HG03460 (cell line): ENCODE data around the gene PCDHA1.

Experiments
- ATAC-seq: cut with Tn5 transposase; IDR thresholded peaks from one replicate; pipeline ENCODE4 v1.9.1; 2021; ENCODE audit not compliant: unreplicated experiment

Gene PCDHA1

GRCh38 chr5:141040093-141040770 is 254.3 kb downstream of the PCDHA1 start:
- ATAC-seq = no peak

DNA sequence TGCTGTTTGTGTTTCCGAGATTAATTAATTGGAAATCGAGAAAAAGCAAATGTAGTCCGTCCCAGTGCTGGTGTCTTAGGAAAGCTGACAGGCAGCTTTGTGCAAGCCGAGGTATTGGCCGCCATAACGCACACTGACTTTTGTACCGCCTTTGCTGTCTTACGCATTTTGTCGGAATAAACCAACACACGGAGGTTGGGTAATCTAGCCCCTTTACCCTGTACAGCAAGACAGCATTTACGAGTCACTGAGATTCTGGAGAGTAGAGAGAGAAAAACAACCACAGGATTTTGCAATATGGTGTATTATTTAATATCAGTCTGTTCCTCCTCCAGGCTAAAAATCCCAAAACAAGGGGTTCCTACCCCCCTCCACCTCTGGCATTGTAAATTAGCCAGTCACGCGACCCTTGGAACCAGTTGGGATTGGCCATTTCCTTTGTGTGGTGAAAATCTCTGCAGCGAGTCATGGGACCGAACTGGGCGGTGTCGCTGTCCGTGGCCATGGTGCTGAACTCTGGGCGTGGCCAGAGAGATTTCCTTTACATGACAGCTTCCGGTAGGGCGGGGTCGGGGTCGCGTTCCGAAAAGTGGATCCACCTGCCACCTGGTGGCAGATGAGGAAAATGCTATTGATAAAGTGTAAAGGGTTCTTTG is 255.0 kb downstream of the PCDHA1 start:
- ATAC-seq = no peak

GRCh38 chr5:141041427-141041785 is 255.5 kb downstream of the PCDHA1 start:
- no peak for ATAC-seq

DNA sequence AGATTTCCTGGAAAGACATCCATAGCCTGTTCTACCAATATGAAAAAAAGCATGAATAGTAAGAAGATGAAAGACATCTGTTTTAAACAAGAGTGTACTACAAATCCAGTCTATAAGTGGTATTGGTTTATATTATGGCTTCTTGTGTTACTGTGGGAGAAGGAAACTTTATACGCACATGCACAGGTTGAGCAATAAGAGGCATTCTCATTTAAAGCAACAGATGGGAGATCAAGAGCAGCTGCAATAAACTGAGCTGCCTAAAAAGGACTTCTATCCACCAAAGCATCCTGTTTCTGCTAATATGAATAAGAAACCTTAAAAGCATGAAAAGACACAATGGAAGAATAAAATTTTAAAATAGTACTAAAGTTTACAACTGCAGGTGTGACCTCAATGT is 256.6 kb downstream of the PCDHA1 start:
- ATAC-seq = no peak

- no peak for ATAC-seq
These were observed 264.9 kb downstream of the PCDHA1 start, which contains the start of gene PCDHB1 for GRCh38 chr5:141050622-141051520. TSS of gene PCDHB1 (plus strand) at chr5:141051374. CDS start at chr5:141051471, 97 bp downstream.

GRCh38 chr5:141051521-141051866 is 265.6 kb downstream of the PCDHA1 start:
- no peak for ATAC-seq
